Measurements from ENCODE around the gene UBA52. TPM values are rescaled to one million over a fixed set of nuclear protein-coding genes. Genes with fewer than 3 reads are reported as not detected.
"Not testable (repeated sequence)": the region's sequence is repeated elsewhere in the genome, so short reads cannot be mapped to it uniquely, and the experiment has no call there.

The UBA52 gene
- total RNA-seq (2014; rRNA removed; shearing (Covaris generic)) = 660 TPM in 2 replicates

- DNase-seq (ENCODE audit: low spot score) = peak; percentile 95
These were observed at the start of gene UBA52 for GRCh38 chr19:18571564-18572344. TSS of gene UBA52 (plus strand) at chr19:18571857. CDS start at chr19:18573301, 1,444 bp downstream.

GRCh38 chr19:18522124-18522861 lies 49.4 kb upstream of the UBA52 start:
- DNase-seq (ENCODE audit: low spot score) = peak; percentile 98

GRCh38 chr19:18522862-18523440 lies 48.7 kb upstream of the UBA52 start:
- DNase-seq (ENCODE audit: low spot score) = not testable (repeated sequence)

- no peak for DNase-seq (ENCODE audit: low spot score)
These were observed 47.8 kb upstream of the UBA52 start for GRCh38 chr19:18523841-18524240.

- no peak for DNase-seq (ENCODE audit: low spot score)
These were observed 45.3 kb upstream of the UBA52 start for GRCh38 chr19:18526316-18526715.

- no peak for DNase-seq (ENCODE audit: low spot score)
These were observed 41.9 kb upstream of the UBA52 start for GRCh38 chr19:18529782-18530181.

GRCh38 chr19:18531485-18531884 lies 40.2 kb upstream of the UBA52 start:
- DNase-seq (ENCODE audit: low spot score) = no peak

- DNase-seq (ENCODE audit: low spot score) = no peak
These were observed 39.3 kb upstream of the UBA52 start for GRCh38 chr19:18532168-18532890.

GRCh38 chr19:18533058-18533457 lies 38.6 kb upstream of the UBA52 start:
- DNase-seq (ENCODE audit: low spot score) = no peak

GRCh38 chr19:18536475-18536874 lies 35.2 kb upstream of the UBA52 start:
- no peak for DNase-seq (ENCODE audit: low spot score)

GRCh38 chr19:18537431-18537830 lies 34.2 kb upstream of the UBA52 start:
- DNase-seq (ENCODE audit: low spot score) = no peak

- DNase-seq (ENCODE audit: low spot score) = no peak
These were observed 33.5 kb upstream of the UBA52 start for GRCh38 chr19:18538115-18538514.

- DNase-seq (ENCODE audit: low spot score) = no peak
These were observed 32.3 kb upstream of the UBA52 start for GRCh38 chr19:18539372-18539771.

GRCh38 chr19:18540200-18540599 lies 31.5 kb upstream of the UBA52 start:
- DNase-seq (ENCODE audit: low spot score) = not testable (repeated sequence)

GRCh38 chr19:18541258-18541991 lies 30.2 kb upstream of the UBA52 start:
- DNase-seq (ENCODE audit: low spot score) = no peak

GRCh38 chr19:18541992-18542940 lies 29.4 kb upstream of the UBA52 start:
- DNase-seq (ENCODE audit: low spot score) = no peak

- peak; percentile 77 for DNase-seq (ENCODE audit: low spot score)
These were observed 28.5 kb upstream of the UBA52 start, which contains the start of gene FKBP8 for GRCh38 chr19:18542941-18543813. TSS of gene FKBP8 (minus strand) at chr19:18543573. CDS start at chr19:18541970, 1,603 bp downstream.

GRCh38 chr19:18543814-18544475 lies 27.7 kb upstream of the UBA52 start:
- peak; percentile 87 for DNase-seq (ENCODE audit: low spot score)
